HEK293 (cell line): ENCODE measurements around the gene MIR17HG.

Source experiments
- ATF2 ChIP-seq: fragments of 450-650 bp; formaldehyde crosslinking; IDR thresholded peaks from 2 replicates; pipeline ENCODE4 v1.5.1; 2016; ENCODE audit warnings: missing biosample characterization, missing genetic modification characterization, low read depth
- CTCF ChIP-seq: fragments of 450-650 bp; formaldehyde crosslinking; IDR thresholded peaks from 2 replicates; pipeline ENCODE4 v1.5.1; 2016; ENCODE audit warnings: missing biosample characterization, missing genetic modification characterization
- HOXA7 ChIP-seq: sonication (generic); formaldehyde crosslinking; IDR thresholded peaks from 2 replicates; pipeline ENCODE4 v1.8.1; 2022; ENCODE audit warnings: missing genetic modification reagents, borderline replicate concordance
- KLF10 ChIP-seq: fragments of 450-650 bp; IDR thresholded peaks from 2 replicates; pipeline ENCODE4 v1.5.1; 2018; ENCODE audit warnings: missing biosample characterization, mild to moderate bottlenecking, missing genetic modification characterization
- PRDM4 ChIP-seq: fragments of 450-650 bp; formaldehyde crosslinking; IDR thresholded peaks from 2 replicates; pipeline ENCODE4 v1.5.1; 2017; ENCODE audit warnings: missing biosample characterization, missing genetic modification characterization
- SALL2 ChIP-seq: fragments of 450-650 bp; formaldehyde crosslinking; IDR thresholded peaks from 2 replicates; pipeline ENCODE4 v1.5.0; 2017; ENCODE audit warnings: missing biosample characterization, mild to moderate bottlenecking, missing genetic modification characterization, borderline replicate concordance
- ZBTB11 ChIP-seq: fragments of 450-650 bp; formaldehyde crosslinking; conservative IDR thresholded peaks from 2 replicates; pipeline ENCODE4 v1.5.1; 2016; ENCODE audit warnings: low read depth, missing biosample characterization, missing genetic modification characterization
- ZNF174 ChIP-seq: fragments of 450-650 bp; formaldehyde crosslinking; IDR thresholded peaks from 2 replicates; pipeline ENCODE4 v1.5.0; 2017; ENCODE audit warnings: missing biosample characterization, mild to moderate bottlenecking, missing genetic modification characterization
- ZNF610 ChIP-seq: fragments of 450-650 bp; formaldehyde crosslinking; IDR thresholded peaks from 2 replicates; pipeline ENCODE4 v1.5.1; 2016; ENCODE audit warnings: missing biosample characterization, missing genetic modification characterization, borderline replicate concordance

GRCh38 chr13:91358387-91358782 lies 10.9 kb downstream of the MIR17HG start:
- TF ChIP-seq KLF10 (tag by site-specific recombination) (no peak), ZNF174 (tag by site-specific recombination) (no peak), PRDM4 (tag by site-specific recombination) (no peak), CTCF (tag by site-specific recombination) (no peak), ATF2 (tag by site-specific recombination) (no peak), ZNF610 (tag by site-specific recombination) (no peak), HOXA7 (CRISPR knock-in tag) (no peak), SALL2 (tag by site-specific recombination) (no peak), ZBTB11 (tag by site-specific recombination) (no peak)
